GM18505 (cell line): ENCODE results near the gene SLC38A10.

Source experiments
- ATAC-seq: cut with Tn5 transposase; IDR thresholded peaks from one replicate; pipeline ENCODE4 v1.9.1; 2021; ENCODE audit not compliant: unreplicated experiment
- POLR2A ChIP-seq: IDR thresholded peaks from 4 replicates; pipeline ENCODE4 v1.6.1; 2011; ENCODE audit warnings: borderline replicate concordance; ENCODE audit not compliant: insufficient read depth, insufficient read length; ENCODE audit errors: extremely low read depth

The SLC38A10 gene

DNA sequence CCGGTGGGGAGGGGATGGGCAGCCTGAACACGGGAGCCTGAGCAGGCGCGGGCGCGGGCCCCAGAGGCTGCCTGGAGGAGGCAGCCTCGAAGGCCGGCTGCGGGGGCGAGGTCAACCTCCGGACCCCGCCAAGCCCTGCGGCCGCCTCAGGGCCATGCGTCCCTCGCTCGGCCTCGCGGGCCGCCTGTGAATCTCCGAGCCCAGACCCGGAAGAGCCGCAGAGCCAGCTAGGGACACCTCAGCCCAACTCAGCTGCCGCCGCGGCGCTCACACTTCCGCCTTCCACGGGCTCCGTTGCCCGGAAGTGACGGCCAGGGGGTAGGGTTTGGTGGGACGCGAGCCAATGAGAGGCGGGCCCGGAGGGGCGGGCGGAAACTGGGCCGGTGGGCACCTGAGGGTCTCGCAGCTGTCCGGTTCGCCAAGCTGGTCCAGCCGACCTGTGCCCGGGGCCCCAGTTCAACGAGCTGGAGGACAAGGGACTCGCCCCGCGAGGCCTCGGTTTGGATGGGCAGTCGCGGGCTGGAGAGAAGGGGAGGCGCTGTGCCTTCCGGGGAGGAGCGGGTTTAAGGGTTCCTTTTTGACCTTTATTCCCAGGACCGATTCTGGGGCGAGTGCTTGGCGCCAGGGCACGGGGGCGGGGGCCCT lies at the start of gene SLC38A10:
Gene SLC38A10, minus strand, starts transcription at position 277 of the 645 bp plus-strand sequence. CDS start 386 bp downstream, outside the sequence.
- ATAC-seq, result peak; percentile 75
- TF ChIP-seq POLR2A, result peak; percentile 97

- TF ChIP-seq POLR2A, result no peak
- no peak for ATAC-seq
Measured at GRCh38 chr17:81342269-81343070, 47.4 kb upstream of the SLC38A10 start.

DNA sequence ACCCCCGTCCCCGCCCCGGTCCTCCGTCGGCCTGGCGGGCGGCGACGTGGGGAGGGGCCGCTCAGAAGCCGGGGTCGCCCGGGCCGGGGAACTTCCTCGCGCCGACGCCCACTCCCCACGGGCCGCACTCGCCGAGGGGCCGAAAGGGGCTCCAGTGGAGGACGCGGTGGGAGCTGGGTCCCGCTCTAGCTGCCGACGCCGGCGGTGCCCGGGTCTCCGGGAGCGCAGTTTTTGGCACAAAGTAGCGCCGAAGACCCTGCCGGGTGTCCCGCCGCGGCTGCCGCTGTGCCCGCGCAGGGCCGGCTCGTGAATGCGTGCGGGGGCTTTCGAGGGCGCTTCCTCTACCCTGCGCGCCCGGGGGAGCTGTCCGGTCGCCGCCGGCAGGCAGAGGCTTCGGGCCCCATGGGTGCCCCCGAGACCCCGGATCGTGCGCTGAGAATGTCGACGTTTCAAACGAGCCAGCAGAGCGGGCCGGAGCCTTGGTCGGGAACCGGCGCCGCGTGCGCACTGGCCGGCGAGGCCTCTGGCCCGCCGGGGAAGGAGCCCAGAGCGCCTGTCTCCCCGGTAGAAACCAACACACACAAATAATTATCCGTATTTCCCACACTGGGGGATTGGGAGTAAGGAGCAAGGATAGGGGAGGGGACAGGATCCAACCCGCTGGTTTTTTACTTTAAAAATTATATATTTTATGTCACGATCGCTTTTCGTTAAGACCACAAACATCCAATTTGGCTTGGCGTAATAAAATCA lies 46.6 kb upstream of the SLC38A10 start:
- TF ChIP-seq POLR2A, result no peak
- no peak for ATAC-seq

DNA sequence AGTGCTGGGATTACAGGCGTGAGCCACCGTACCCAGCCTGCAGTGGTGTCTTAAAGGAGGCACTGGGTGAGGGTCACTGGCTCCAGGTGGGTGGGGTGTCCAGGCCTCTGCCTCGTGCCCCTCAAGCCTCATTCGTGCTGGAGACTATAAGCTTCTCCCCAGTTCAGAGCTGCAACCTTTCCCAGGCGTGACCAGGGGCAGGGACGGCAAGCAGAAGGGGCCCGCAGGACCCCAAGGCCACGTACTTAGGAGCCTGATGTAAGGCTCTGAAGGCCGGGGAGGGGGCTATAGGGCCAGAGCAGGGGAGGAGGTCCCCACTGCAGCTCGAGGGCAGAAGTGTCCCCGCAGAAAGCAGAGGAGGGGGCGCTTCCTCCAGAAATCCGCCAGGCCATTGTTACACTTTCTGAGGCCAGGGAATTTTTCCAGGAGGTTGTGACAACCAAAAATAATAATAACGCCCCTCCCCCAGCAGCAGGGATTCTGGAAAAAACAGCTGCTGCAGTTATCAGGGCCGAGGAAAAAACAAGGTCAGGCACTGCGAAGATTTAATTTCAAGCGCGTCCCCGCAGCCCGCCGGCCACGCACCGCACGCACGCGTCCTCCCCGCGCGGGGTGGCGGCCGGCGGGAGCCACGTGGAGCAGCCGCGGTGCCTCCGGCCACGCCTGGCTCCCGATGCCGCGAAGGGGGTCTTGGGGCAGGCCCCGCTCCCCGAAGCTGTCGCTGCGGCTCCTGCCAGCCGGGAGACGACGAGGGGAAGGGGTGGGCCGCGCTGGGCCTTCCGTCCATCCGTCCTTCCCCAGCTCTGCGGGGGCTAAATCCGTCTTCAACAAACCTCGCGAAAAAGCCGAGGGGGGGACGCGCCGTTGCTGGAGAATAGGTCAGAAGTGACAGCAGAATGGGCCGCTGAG lies 45.8 kb upstream of the SLC38A10 start:
- ATAC-seq, result no peak
- no peak for TF ChIP-seq POLR2A

DNA sequence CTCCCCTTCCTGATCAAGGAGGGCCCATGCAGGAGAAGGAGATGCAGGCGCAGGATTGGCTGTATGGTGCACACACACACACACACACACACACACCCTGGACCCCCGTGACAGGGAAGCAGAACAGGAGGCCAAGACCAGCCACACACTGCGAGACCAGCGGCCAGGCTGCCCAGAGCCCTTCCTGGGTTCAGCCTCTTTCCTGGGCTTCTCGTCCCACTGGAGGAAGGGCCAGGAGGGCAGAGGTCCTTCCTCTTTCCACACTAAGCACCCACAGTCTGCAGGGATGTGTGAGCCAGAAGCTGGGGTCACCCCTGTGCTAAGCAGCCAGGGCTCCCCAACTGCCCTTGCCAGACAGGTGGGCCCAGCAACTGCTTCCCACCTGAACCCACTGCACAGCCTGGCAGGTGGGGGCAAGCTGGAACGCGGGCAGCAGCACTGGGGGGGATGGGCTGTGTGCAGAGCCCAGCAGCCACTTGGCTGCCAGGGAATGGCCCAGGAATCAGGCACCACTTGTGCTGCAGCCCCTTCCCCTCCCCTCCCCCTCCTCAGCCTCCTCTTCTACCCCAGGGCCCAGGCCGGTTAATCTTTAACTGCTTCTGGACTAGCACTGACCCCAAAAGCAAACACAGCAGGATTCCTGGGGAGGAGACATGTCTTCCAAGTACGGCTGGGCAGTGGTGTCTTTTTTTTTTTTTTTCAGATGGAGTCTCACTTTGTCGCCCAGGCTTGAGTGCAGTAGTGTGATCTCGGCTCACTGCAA lies 44.6 kb upstream of the SLC38A10 start:
- no peak for TF ChIP-seq POLR2A
- ATAC-seq, result no peak

DNA sequence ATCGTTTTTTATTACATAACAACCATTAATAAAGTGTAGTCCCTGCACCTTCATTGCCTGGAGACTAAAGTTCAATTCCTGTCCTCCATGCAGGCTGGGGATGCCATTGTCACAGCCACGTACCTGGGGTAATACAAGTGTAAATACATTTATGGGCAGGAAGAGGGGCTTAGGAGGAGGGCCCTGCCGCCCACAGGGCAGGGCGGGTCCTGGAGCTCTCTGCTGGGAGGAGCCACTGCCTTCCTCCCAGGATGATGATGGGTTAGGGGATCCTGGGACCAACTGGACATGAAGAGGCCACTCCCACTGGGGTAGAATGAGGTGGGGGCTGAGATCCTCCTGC lies 44.1 kb upstream of the SLC38A10 start:
- ATAC-seq, result no peak
- TF ChIP-seq POLR2A, result no peak

GRCh38 chr17:81338274-81339190 lies 43.4 kb upstream of the SLC38A10 start:
- no peak for TF ChIP-seq POLR2A
- no peak for ATAC-seq

DNA sequence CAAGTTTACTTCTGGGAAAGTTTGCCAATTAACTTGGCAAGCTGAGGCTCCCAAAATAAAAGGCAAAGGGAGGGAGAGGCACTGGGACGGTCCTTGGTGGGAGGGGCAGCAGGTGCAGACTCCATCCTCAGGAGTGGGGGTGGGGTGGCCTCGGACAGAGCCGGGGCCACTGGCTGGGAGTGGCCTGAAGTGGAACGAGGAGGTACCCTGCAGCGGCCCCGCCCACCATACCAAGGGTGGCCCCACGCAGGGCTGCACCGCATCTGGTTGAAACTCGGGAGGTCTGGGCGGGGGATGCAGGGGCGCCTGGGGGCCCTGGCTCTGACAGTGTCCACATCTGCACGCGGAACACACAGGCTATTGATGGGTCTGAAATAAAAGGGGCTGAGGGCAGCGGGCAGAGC lies 42.4 kb upstream of the SLC38A10 start:
- no peak for TF ChIP-seq POLR2A
- ATAC-seq, result no peak

DNA sequence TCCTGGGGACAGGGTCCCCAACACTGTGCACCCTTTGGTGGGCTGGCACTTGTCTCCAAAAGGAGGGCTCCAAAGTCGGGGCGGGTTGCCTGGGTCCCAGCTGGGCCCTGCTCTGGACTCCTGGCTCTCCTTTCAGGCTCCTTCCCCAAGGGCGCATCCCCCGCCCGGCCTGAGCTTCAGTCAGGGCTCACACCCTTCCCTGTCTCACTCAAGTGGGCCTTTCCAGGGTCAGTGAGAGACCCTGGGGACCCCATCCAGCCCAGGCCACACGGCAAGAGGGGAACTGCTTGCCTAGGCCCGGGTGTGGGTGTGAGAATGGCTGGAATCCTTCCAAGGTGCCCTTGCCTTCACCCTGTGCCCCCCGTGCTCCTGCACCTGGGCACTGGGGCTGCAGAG lies 41.8 kb upstream of the SLC38A10 start:
- no peak for TF ChIP-seq POLR2A
- ATAC-seq, result no peak

DNA sequence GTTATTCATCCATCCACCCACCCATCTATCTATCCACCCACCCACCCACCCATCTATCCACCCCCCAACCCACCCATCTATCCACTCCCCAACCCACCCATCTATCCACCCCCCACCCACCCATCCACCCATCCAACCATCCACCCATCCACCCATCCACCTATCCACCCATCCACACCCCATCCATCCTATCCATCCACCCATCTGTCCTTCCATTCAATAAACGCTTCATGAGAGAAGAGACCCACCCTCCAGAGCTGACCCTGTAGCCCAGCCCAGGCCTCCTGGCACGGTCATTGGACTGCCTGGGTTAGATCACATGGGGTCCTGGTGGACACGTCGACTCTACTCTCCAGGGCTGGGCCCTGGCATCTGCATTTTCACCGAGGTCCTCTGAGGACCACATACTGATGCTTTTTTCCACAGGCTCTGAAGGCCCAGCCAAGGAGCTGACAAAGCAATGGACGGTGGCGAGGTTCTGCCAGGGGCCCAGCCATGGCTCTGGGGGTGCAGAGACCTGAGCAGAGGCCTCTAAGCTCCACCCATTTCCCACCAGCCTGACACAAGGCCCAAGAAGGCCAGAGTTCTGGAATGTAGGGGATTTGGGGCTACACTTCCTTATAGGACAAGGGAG lies 41.3 kb upstream of the SLC38A10 start:
- TF ChIP-seq POLR2A, result no peak
- no peak for ATAC-seq

DNA sequence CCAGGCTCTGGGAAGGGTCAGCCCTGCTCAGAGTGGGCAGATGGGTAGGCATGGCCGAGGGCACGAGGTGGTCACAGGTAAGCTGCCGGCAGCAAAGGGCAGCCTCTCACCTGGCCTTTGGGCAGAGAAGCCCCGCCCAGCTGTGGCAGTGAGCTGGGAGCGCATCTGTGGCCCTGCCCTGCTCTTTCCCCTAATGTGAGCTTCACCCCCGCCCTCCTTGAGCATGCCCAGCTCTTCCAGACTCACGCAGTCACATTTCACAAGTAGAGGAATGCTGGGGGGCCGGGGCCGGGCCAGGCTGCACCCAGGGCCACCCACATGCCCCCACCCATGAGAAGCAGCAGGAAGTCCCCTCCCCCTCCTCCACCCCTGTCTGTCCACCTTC lies 40.7 kb upstream of the SLC38A10 start:
- TF ChIP-seq POLR2A, result no peak

DNA sequence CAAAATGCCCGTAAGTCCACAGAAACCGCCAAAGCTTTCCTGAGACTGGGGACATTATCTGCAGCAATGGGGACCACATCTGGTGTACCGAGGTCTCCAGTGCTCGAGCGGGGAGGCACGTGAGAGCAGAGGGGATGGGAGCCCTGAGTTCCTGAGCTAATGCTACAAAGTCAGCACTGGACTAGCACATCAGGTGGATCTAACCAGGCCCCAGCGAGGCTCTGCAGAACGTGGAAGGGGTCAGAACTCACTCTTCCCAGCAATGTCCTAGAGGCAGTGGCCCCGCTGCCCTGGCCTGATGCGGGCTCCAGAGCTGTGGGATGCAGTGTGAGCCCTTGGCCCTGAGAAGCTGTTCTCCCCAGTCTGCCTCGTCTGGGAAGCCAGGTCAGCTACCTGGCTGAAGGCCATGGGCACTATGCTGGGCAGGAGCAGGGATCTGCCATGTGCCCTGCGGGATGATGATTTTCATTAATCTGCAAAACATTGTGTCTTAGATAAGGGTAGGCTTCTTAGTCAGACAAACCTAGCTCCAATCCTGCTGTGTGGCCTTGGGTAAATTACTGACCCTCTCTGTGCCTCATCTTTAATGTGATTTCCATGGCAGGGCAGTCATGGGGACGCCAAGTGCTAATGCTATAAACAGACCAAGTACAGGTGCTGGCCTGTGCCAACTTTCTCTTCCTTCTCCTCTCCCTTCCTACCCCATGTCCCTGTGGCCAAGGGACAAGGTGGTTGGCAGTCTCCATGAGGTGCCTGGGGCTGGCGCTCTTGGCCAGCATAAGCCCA lies 40.1 kb upstream of the SLC38A10 start:
- TF ChIP-seq POLR2A, result no peak
- no peak for ATAC-seq

More for the DNA sequence above, 40.7 kb upstream of the SLC38A10 start:
- ATAC-seq, result no peak
